HEK293T (cell line): ENCODE measurements around the gene ZNF286A.

ENCODE experiments used
- ARNT ChIP-seq: fragments of 450-650 bp; IDR thresholded peaks from 2 replicates; pipeline ENCODE4 v1.6.1; 2017; ENCODE audit warnings: mild to moderate bottlenecking
- BHLHE40 ChIP-seq: fragments of 450-650 bp; IDR thresholded peaks from 2 replicates; pipeline ENCODE4 v1.6.1; 2016; ENCODE audit warnings: mild to moderate bottlenecking, moderate library complexity, borderline replicate concordance
- CTBP1 ChIP-seq: fragments of 450-650 bp; IDR thresholded peaks from 2 replicates; pipeline ENCODE4 v1.6.1; 2016; ENCODE audit warnings: borderline replicate concordance
- FOXA1 ChIP-seq: fragments of 450-650 bp; IDR thresholded peaks from 2 replicates; pipeline ENCODE4 v1.6.1; 2016; ENCODE audit warnings: mild to moderate bottlenecking
- FOXK2 ChIP-seq: fragments of 450-650 bp; IDR thresholded peaks from 2 replicates; pipeline ENCODE4 v1.6.1; 2016; ENCODE audit warnings: mild to moderate bottlenecking
- FOXM1 ChIP-seq: fragments of 450-650 bp; IDR thresholded peaks from 2 replicates; pipeline ENCODE4 v1.6.1; 2017; ENCODE audit warnings: mild to moderate bottlenecking, borderline replicate concordance
- HDGF ChIP-seq: fragments of 450-650 bp; IDR thresholded peaks from 2 replicates; pipeline ENCODE4 v1.6.1; 2017; ENCODE audit warnings: antibody characterized with exemption, borderline replicate concordance
- L3MBTL2 ChIP-seq: fragments of 450-650 bp; conservative IDR thresholded peaks from 2 replicates; pipeline ENCODE4 v1.6.1; 2016; ENCODE audit warnings: mild to moderate bottlenecking
- LEF1 ChIP-seq: fragments of 450-650 bp; IDR thresholded peaks from 2 replicates; pipeline ENCODE4 v1.6.1; 2017; ENCODE audit warnings: mild to moderate bottlenecking, borderline replicate concordance
- NFRKB ChIP-seq: fragments of 450-650 bp; IDR thresholded peaks from 2 replicates; pipeline ENCODE4 v1.6.1; 2016; ENCODE audit warnings: mild to moderate bottlenecking, moderate library complexity
- SP1 ChIP-seq: fragments of 450-650 bp; IDR thresholded peaks from 2 replicates; pipeline ENCODE4 v1.6.1; 2017
- SUZ12 ChIP-seq: fragments of 450-650 bp; IDR thresholded peaks from 2 replicates; pipeline ENCODE4 v1.6.1; 2016; ENCODE audit warnings: mild to moderate bottlenecking
- TARDBP ChIP-seq: fragments of 450-650 bp; IDR thresholded peaks from 2 replicates; pipeline ENCODE4 v1.6.1; 2016

GRCh38 chr17:15659663-15660062 is 39.9 kb upstream of the ZNF286A start:
- no peak for TF ChIP-seq LEF1
- no peak for TF ChIP-seq TARDBP
- TF ChIP-seq BHLHE40, result no peak
- TF ChIP-seq FOXM1, result no peak
- no peak for TF ChIP-seq ARNT
- TF ChIP-seq FOXK2, result no peak
- TF ChIP-seq L3MBTL2, result no peak
- no peak for TF ChIP-seq HDGF
- TF ChIP-seq NFRKB, result no peak
- no peak for TF ChIP-seq SP1
- TF ChIP-seq CTBP1, result no peak
- no peak for TF ChIP-seq SUZ12
- no peak for TF ChIP-seq FOXA1
